ENCODE data around the gene SLC27A2. TPM values are rescaled to one million over a fixed set of nuclear protein-coding genes. Genes with fewer than 3 reads are reported as not detected.

Gene SLC27A2
- total and polyA plus RNA-seq, 7 experiments from 2014 or later, result 0.17 to 28.2 (median 0.43) TPM

DNA sequence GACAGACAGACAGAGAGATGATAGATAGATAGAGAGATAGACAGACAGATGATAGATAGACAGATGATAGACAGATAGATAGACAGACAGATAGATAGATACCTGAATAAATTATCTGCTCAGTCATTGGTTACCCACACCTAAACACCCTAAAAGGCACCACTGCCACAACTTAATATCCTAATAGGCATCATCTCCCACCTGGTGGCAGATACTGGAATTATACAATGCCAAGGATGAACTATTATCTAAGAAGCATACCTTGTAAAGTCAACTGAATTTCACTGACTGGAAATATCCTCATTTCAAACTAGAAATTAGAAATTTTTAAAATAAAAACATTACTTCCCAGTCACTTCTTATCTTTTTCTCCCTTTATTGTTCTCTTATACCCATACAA, 43.6 kb upstream of the SLC27A2 start:
- ATAC-seq, result no peak
- CTCF ChIA-PET, result no interaction called here

DNA sequence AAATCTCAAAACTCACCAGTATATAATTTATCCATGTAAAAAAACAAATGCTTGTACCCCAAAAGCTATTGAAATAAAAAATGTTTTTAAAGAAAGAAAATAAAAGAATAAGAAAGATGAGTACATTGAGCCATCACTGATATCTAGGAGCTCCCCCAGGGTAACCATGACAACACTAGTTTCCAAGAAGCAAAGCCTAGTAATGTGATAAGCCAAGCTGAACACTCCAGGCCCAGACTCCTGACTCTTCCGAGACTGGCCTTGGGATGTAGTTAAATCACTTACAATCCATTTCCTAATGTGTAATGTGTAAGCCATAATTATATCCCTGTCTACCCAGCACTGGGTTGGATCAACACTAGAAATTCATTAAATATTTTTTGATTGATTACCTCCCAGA, 41.9 kb upstream of the SLC27A2 start:
- intact Hi-C loops (cut with micrococcal nuclease), result loop anchor here in 1 of 2 donors (10.0 kb wide), 2 partner anchors 715 to 1175 kb away; partner anchors contain the start of genes FGF7 and SHC4

More for the DNA sequence above, 43.6 kb upstream of the SLC27A2 start:
- Mint-ChIP-seq H3K4me1 (peaks cover 0 to 51% (median 0%) of the 10 kb centered on the region in 7 donors), H3K27me3 (peaks cover 0 to 13% (median 3%) of the 10 kb centered on the region in 5 donors), H3K9me3 (peaks cover 0 to 4% (median 0%) of the 10 kb centered on the region in 11 donors), H3K36me3 (peaks cover 0 to 10% (median 0%) of the 10 kb centered on the region in 5 donors), H3K4me3 (no peak overlapping the region), H3K27ac (peak overlapping the region in 1 of 9 donors; percentile 93)
- Histone ChIP-seq H3K4me1 (ENCODE audit: control insufficient read depth in 2 of 2, insufficient read depth in 2 of 2, low read length in 2 of 2) (no peaks in the 10 kb centered on the region), H3K9me3 (ENCODE audit: control insufficient read depth in 2 of 3, low read length in 3 of 3) (no peaks in the 10 kb centered on the region), H3K4me3 (ENCODE audit: low read length) (no peak overlapping the region), H3K27me3 (ENCODE audit: control insufficient read depth in 2 of 2, insufficient read depth in 2 of 2, low read length in 2 of 2) (no peaks in the 10 kb centered on the region), H3K36me3 (ENCODE audit: control insufficient read depth in 2 of 3, insufficient read depth in 3 of 3, low read length in 3 of 3) (no peaks in the 10 kb centered on the region), H3K27ac (ENCODE audit: low read depth, low read length) (no peak overlapping the region)
- intact Hi-C loops (cut with micrococcal nuclease), result loop anchor here in 1 of 2 donors (5.0 kb wide), 2 partner anchors 51 to 136 kb away; no protein-coding TSS in a partner anchor
- DNase-seq, result no peak
- POLR2A ChIA-PET, result no interaction called here

DNA sequence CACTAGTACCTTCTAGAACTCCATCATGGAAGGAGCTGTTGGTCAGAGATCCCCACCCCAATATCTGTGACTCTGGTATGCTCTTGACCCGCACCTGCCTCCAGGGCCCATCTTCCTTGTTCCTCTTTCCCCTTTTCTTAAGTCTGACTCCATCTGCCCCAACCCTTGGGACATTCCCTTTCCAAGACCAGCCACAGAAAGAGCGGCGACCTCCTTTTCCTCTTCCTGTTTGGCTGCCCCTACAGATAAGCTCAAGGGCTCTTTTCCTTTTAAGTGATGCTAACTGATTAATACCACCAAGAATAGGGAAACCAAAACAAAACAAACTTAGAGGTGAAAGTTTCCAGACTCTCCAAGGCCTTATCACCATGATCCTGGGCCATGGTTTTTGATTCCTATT, 41.0 kb upstream of the SLC27A2 start:
- no peak for DNase-seq

More for the DNA sequence above, 41.9 kb upstream of the SLC27A2 start:
- H3K4me1 ChIP-seq (ENCODE audit: control insufficient read depth in 2 of 2, insufficient read depth in 2 of 2, low read length in 2 of 2), result no peaks in the 10 kb centered on the region
- H3K9me3 ChIP-seq (ENCODE audit: control insufficient read depth in 2 of 3, low read length in 3 of 3), result no peaks in the 10 kb centered on the region
- ATAC-seq (no peak), DNase-seq (no peak)
- Mint-ChIP-seq H3K9me3 (peaks cover 0 to 4% (median 0%) of the 10 kb centered on the region in 11 donors), H3K36me3 (peaks cover 0 to 15% (median 0%) of the 10 kb centered on the region in 5 donors), H3K4me3 (no peak overlapping the region), H3K4me1 (peaks cover 0 to 45% (median 0%) of the 10 kb centered on the region in 7 donors), H3K27me3 (peaks cover 0 to 13% (median 3%) of the 10 kb centered on the region in 5 donors), H3K27ac (no peak overlapping the region)
- no peaks in the 10 kb centered on the region for H3K27me3 ChIP-seq (ENCODE audit: control insufficient read depth in 2 of 2, insufficient read depth in 2 of 2, low read length in 2 of 2)
- ChIA-PET CTCF (no interaction called here), POLR2A (no interaction called here)
- H3K4me3 ChIP-seq (ENCODE audit: low read length), result no peak overlapping the region
- no peaks in the 10 kb centered on the region for H3K36me3 ChIP-seq (ENCODE audit: control insufficient read depth in 2 of 3, insufficient read depth in 3 of 3, low read length in 3 of 3)
- H3K27ac ChIP-seq (ENCODE audit: low read depth, low read length), result no peak overlapping the region

DNA sequence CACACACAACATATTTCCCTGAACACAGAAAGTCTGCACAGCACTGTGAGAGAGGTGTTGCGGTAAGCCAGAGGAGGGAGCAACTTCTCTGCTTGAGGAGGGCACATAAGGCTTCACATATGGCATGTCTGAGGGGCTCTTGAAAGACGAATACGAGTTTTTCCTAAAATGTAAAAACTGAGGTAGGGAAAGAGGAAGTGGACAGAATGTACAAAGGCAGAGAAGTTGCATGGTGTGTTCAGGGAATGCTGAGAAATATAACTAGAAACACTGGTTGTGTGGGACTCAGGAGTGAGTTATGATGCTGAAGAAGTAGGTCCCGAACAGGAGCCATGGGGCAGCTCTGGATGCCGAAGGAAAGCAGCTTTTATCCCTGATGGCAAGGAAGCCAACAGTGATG, 40.1 kb upstream of the SLC27A2 start:
- no peaks in the 10 kb centered on the region for H3K9me3 ChIP-seq (ENCODE audit: control insufficient read depth in 2 of 3, low read length in 3 of 3)
- no peak overlapping the region for H3K27ac ChIP-seq (ENCODE audit: low read depth, low read length)
- ChIA-PET CTCF (no interaction called here), POLR2A (no interaction called here)
- H3K4me3 ChIP-seq (ENCODE audit: low read length), result no peak overlapping the region
- DNase-seq (no peak), ATAC-seq (no peak)
- Mint-ChIP-seq H3K4me1 (peaks cover 0 to 40% (median 0%) of the 10 kb centered on the region in 7 donors), H3K27me3 (peaks cover 0 to 8% (median 0%) of the 10 kb centered on the region in 5 donors), H3K27ac (no peak overlapping the region), H3K4me3 (no peak overlapping the region), H3K36me3 (peaks cover 0 to 13% (median 0%) of the 10 kb centered on the region in 5 donors), H3K9me3 (peaks cover 0 to 4% (median 0%) of the 10 kb centered on the region in 11 donors)
- intact Hi-C loops (cut with micrococcal nuclease), result loop anchor here in 1 of 2 donors (2.0 to 10.0 kb wide), 3 partner anchors 265 to 1177 kb away; partner anchors contain the start of genes FGF7 and SHC4
- no peaks in the 10 kb centered on the region for H3K27me3 ChIP-seq (ENCODE audit: control insufficient read depth in 2 of 2, insufficient read depth in 2 of 2, low read length in 2 of 2)
- no peaks in the 10 kb centered on the region for H3K4me1 ChIP-seq (ENCODE audit: control insufficient read depth in 2 of 2, insufficient read depth in 2 of 2, low read length in 2 of 2)
- H3K36me3 ChIP-seq (ENCODE audit: control insufficient read depth in 2 of 3, insufficient read depth in 3 of 3, low read length in 3 of 3), result no peaks in the 10 kb centered on the region

More for the DNA sequence above, 41.0 kb upstream of the SLC27A2 start:
- Histone ChIP-seq H3K27ac (ENCODE audit: low read depth, low read length) (no peak overlapping the region), H3K36me3 (ENCODE audit: control insufficient read depth in 2 of 3, insufficient read depth in 3 of 3, low read length in 3 of 3) (no peaks in the 10 kb centered on the region), H3K9me3 (ENCODE audit: control insufficient read depth in 2 of 3, low read length in 3 of 3) (no peaks in the 10 kb centered on the region), H3K27me3 (ENCODE audit: control insufficient read depth in 2 of 2, insufficient read depth in 2 of 2, low read length in 2 of 2) (no peaks in the 10 kb centered on the region), H3K4me3 (ENCODE audit: low read length) (no peak overlapping the region), H3K4me1 (ENCODE audit: control insufficient read depth in 2 of 2, insufficient read depth in 2 of 2, low read length in 2 of 2) (no peaks in the 10 kb centered on the region)
- no peak for ATAC-seq
- Mint-ChIP-seq H3K4me3 (no peak overlapping the region), H3K27me3 (peaks cover 0 to 10% (median 3%) of the 10 kb centered on the region in 5 donors), H3K9me3 (peaks cover 0 to 4% (median 0%) of the 10 kb centered on the region in 11 donors), H3K27ac (no peak overlapping the region), H3K36me3 (peaks cover 0 to 15% (median 0%) of the 10 kb centered on the region in 5 donors), H3K4me1 (peaks cover 0 to 42% (median 0%) of the 10 kb centered on the region in 7 donors)
- intact Hi-C loops (cut with micrococcal nuclease), result loop anchor here in 1 of 2 donors (10.0 kb wide), 2 partner anchors 716 to 1176 kb away; partner anchors contain the start of genes FGF7 and SHC4
- ChIA-PET POLR2A (no interaction called here), CTCF (no interaction called here)

DNA sequence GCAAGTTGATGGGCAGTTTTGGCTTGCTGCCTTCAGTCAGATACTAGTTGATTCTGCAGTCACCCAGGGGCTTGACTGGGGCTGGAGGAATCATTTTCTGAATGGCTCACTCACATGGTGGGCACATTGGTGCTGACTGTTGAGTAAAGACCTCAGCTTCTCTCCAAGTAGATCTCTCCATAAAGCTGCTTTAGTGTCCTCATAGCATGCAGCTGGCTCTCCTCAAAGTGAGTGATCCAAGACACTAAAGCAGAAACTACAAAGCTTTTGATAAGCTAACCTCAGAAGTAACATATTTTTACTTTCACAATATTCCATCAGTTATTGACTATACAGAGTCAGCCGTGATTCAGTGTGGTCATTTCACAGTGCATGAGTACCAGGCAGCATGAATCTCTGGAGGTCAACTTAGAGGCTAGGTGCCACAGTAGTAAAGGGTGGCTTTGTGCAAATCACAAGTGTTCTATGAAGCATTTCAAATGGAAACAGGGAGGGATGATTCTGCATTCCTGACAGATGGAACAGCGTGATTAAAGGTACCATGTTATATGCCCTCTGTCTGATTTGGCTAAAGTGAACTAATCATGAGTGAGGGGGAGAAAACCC, 38.6 kb upstream of the SLC27A2 start:
- CTCF ChIA-PET, result no interaction called here
- ATAC-seq (no peak), DNase-seq (no peak)
- POLR2A ChIA-PET, result no interaction called here
- Histone ChIP-seq H3K27me3 (ENCODE audit: control insufficient read depth in 2 of 2, insufficient read depth in 2 of 2, low read length in 2 of 2) (no peaks in the 10 kb centered on the region), H3K4me3 (ENCODE audit: low read length) (no peak overlapping the region), H3K27ac (ENCODE audit: low read depth, low read length) (no peak overlapping the region), H3K9me3 (ENCODE audit: control insufficient read depth in 2 of 3, low read length in 3 of 3) (no peaks in the 10 kb centered on the region), H3K4me1 (ENCODE audit: control insufficient read depth in 2 of 2, insufficient read depth in 2 of 2, low read length in 2 of 2) (no peaks in the 10 kb centered on the region), H3K36me3 (ENCODE audit: control insufficient read depth in 2 of 3, insufficient read depth in 3 of 3, low read length in 3 of 3) (no peaks in the 10 kb centered on the region)
- H3K36me3 Mint-ChIP-seq, result peaks cover 0 to 10% (median 0%) of the 10 kb centered on the region in 5 donors
- intact Hi-C loops (cut with micrococcal nuclease), result loop anchor here in 1 of 2 donors (2.0 to 10.0 kb wide), 3 partner anchors 267 to 1179 kb away; partner anchors contain the start of genes FGF7 and SHC4
- H3K4me3 Mint-ChIP-seq, result no peak overlapping the region
- H3K4me1 Mint-ChIP-seq, result peaks cover 0 to 27% (median 0%) of the 10 kb centered on the region in 7 donors
- peaks cover 0 to 5% (median 0%) of the 10 kb centered on the region in 5 donors for H3K27me3 Mint-ChIP-seq
- H3K27ac Mint-ChIP-seq, result no peak overlapping the region
- no peaks in the 10 kb centered on the region for H3K9me3 Mint-ChIP-seq

DNA sequence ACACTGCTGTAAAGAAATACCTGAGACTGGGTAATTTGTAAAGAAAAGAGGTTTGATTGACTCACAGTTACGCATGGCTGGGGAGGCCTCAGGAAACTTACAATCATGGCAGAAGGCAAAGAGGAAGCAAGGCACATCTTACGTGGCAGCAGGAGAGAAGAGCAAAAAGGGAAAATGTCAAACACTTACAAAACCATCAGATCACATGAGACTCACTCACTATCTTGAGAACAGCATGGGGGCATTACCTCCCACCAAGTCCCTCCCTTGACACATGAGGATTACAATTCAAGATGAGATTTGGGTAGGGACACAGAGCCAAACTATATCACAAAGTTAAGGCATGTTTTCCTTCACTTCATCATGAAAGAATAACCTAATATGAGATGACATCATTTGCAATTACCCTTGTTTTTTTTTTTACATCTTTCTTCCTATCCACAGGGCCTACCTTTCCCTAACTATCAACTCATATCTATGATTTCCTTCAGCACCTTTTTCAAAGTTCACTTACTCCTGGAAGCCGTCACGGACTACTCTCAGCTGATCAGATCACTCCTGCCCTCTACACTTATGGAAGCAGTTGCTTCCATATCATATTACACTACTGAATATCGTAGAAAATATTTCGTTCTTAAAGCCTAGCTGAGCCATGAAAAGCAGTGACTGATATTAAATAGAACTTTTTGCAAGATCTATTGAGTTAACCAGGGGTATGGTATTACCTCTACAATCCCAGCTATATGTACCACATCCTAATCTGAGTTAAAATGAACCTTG, 37.5 kb upstream of the SLC27A2 start:
- Histone ChIP-seq H3K4me1 (ENCODE audit: control insufficient read depth in 2 of 2, insufficient read depth in 2 of 2, low read length in 2 of 2) (no peaks in the 10 kb centered on the region), H3K4me3 (ENCODE audit: low read length) (no peak overlapping the region), H3K27ac (ENCODE audit: low read depth, low read length) (no peak overlapping the region), H3K36me3 (ENCODE audit: control insufficient read depth in 2 of 3, insufficient read depth in 3 of 3, low read length in 3 of 3) (no peaks in the 10 kb centered on the region), H3K9me3 (ENCODE audit: control insufficient read depth in 2 of 3, low read length in 3 of 3) (no peaks in the 10 kb centered on the region), H3K27me3 (ENCODE audit: control insufficient read depth in 2 of 2, insufficient read depth in 2 of 2, low read length in 2 of 2) (no peaks in the 10 kb centered on the region)
- Mint-ChIP-seq H3K27me3 (peaks cover 0 to 2% (median 0%) of the 10 kb centered on the region in 5 donors), H3K9me3 (no peaks in the 10 kb centered on the region), H3K4me3 (no peak overlapping the region), H3K4me1 (peaks cover 0 to 28% (median 0%) of the 10 kb centered on the region in 7 donors), H3K27ac (no peak overlapping the region), H3K36me3 (peaks cover 0 to 10% (median 0%) of the 10 kb centered on the region in 5 donors)
- ChIA-PET CTCF (interaction anchor here (0.6 to 2.4 kb wide), 7 partner anchors 10 to 1286 kb away, joined by 3 to 13 read pairs (median 3); partner anchors contain the start of gene AP4E1), POLR2A (no interaction called here)
- ATAC-seq (peak; percentile 54), DNase-seq (no peak)
- intact Hi-C loops (cut with micrococcal nuclease), result loop anchor here (1.0 to 10.0 kb wide), 11 partner anchors 172 to 1283 kb away; partner anchors contain the start of genes COPS2 (in 1 of the 2), DTWD1 (in 1 of the 2), EID1 (in 1 of the 2) and FAM227B (in 1 of the 2)
